Activated CD8-positive, alpha-beta memory T cell treated with anti-CD3 and anti-CD28 coated beads, Interleukin-2, amount 50 U/mL, for 1 hour (primary cell): ENCODE measurements around the gene ADNP.
A peak's percentile ranks its signal among the peaks of the same experiment; 100 is the strongest.

Experiments used
- DNase-seq: peaks from one replicate; pipeline ENCODE4 v3.0.0-alpha.2; 2020; ENCODE audit errors: extremely low read depth

ADNP gene

DNA sequence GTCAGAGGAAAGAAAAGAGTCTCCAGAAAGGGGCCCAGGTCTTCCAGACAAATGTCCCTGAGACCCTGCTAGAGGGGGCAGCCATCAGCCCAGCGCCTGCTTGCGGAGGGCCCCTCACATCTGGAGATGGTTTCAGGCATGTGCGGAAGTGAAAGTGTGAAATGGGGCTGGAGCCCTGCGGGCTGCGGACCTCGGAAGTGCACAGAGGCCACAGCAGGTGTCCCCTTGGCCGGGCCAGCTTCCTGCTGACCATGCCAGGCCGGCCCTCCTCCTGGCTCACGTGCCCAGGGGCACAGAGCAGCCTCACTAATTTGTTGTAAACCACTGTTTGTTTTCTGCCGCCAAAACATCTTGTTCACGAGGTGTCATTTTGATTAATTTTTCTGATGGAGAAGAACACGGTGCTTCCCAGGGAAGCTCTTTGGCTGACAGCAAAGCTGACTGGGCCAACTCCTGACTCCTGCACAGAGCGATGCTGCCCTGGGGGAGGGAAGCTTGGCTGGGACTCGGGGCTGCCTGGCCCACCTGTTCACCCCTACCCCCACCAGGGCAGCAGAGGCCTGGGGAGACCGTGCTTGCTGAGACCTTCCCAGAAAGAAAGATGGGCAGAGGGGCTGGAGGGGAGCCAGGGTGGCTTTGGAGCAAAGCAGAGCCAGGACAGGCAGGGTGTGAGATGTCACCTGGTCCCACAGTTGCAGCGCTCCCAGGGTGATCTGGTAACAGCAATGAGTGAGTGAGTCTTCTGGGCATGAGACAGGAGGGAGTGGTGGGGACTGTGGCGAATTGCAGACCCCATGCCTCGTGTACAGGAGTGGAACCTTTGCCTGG lies 82.2 kb downstream of the ADNP start:
- no peak for DNase-seq

DNA sequence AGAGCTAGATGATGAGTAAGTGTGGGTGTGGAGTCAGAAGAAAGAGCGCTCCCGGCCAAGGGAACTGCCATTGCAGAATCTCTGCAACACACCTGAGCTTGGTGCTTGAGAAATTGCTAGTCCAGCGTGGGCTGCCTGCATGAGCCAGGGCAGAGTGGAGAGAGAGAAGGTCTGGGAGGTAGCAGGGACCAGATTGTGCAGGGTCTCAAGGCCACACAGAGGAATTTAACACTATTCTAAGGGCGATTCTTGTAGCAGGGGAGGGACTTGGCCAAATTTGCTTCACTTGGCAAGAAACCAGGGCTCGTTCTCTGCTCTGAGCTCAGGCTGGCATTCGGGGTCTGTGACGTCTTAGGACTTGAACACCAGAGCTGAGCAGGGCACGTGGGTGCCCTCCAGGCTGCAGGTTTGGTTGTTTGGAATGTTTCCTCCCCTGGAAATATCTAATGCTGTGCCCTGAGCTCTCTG lies 82.9 kb downstream of the ADNP start:
- DNase-seq = no peak

DNA sequence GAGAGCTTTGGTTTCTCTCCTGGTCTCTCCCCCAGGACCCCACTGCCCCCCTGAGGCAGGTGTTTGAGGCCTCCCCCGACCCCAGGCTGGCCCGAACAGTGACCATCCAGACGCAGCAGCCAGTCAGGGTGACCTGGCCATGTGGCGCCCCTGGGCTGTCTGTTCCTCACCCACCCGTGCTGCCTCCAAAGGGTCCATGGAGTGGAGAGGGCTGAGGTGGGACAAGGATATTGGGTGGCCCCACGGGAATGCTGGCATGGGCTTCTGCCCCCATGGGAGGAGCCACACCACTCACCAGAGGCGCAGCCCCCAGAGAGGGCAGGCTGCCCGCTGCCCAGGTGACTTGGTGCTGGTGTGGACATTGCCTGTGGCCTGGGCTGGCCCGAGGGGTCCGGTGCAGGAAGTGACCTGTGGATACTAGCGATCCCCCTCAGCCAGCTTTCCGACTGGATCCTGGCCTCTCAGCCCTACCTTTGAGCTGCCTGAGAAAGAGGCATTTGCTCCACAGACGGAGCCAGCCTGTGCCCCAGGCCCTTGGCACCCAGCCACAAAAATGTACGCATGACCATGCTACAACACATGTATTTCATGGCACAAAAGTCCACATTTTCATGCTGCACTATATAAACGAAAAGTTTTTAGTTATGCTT lies 85.5 kb downstream of the ADNP start:
- DNase-seq = no peak

DNA sequence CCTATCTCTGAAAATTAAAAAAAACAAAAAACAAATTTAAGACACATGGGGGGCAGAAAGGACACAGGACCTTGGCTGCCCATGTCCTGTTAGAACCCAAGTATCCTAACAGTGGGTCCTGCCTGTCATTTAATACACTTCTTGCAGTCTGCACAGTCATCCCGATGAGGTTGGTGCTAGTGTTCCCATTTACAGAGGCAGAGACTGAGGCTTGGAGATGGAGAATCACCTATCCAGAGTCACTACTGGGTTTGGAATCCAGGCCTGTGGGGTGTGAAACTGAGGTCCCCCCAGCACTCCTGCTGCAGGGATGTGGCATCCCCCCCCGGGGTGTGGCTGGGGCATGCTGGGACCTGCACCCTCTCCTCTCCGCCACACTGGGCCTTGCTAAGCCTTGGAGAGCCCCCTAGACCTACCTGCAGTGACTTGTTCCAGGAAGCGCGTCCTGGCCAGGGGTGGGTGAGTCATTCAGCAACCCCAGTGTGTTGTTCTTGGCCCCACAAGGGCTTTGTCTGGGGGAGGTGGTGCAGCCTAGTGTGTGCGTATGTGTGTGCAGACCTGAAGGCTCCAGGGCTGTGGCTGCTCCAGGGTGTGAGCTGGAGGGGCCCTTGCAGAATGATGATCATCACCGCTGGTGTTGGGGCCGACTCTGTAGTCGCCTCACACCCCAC lies 86.7 kb downstream of the ADNP start:
- DNase-seq = peak; percentile 10

DNA sequence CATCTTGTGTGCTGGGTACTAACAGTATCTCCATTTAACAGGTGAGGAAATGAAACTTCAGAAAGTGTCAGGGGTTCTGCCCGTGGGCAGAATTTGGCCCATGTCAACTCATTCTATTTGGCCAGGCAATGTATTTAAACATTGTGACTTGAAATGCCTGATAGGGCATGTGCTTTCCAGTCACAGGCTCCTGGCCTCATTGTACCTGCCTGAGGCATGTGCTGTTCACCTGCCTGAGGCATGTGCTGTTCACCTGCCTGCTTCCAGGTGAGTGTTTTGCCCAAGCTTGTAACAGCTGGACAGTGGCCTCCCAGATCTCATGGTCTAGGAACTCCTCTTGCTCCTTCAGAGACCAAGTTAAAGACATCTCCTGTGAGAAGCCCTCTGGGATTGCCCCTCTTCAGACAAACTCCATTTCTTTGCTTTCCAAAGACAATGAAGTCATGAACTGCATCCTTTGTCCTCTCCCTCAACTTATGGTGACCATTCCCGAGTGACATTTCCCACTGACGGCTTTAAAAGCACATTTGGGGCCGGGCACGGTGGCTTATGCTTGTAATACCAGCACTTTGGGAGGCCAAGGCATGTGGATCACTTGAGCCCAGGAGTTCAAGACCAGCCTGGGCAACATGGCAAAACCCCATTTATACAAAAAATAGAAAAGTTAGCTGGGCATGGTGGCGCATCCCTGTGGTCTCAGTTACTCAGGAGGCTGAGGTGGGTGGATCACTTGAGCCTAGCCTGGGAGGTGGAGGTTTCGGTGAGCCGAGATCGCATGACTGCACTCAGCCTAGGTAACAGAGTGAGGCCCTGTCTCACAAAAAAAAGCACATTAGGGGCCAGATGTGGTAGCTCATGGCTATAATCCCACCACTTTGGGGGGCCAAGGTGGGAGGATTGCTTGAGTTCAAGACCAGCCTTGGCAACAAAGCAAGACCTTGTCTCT lies 87.6 kb downstream of the ADNP start:
- no peak for DNase-seq

DNA sequence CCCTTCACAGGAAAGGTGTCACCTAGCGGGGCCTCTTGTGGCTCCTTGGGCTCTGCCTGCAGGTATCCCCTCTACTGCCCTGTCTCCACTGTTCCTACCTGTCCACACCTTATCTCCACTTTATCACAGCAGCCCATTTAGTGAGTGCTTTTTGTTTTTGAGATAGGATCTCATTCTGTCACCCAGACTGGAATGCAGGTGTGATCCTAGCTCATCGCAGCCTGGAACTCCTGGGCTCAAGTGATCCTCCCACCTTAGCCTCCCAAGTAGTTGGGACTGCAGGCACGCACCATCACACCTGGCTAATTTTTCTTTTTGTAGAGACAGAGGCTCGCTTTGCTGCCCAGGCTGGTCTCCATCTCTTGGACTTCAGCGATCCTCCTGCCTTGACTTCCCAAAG lies 88.4 kb downstream of the ADNP start:
- DNase-seq = no peak
